HS-5 (cell line): ENCODE results near the gene DAPK3.
"Not testable (repeated sequence)": the region's sequence is repeated elsewhere in the genome, so short reads cannot be mapped to it uniquely, and the experiment has no call there.

Experiments used
- DNase-seq: peaks from one replicate; pipeline ENCODE4 v3.0.0-alpha.2; 2012; ENCODE audit warnings: low read depth

The DAPK3 gene

GRCh38 chr19:4005436-4005835 is 34.5 kb upstream of the DAPK3 start:
- not testable (repeated sequence) for DNase-seq

GRCh38 chr19:4000798-4001197 is 29.9 kb upstream of the DAPK3 start:
- DNase-seq, result not testable (repeated sequence)

- not testable (repeated sequence) for DNase-seq
Observed at GRCh38 chr19:3998667-3999412, 27.9 kb upstream of the DAPK3 start.

GRCh38 chr19:3995607-3996006 is 24.7 kb upstream of the DAPK3 start:
- no peak for DNase-seq

GRCh38 chr19:3990815-3991117 is 19.9 kb upstream of the DAPK3 start:
- DNase-seq, result no peak

- DNase-seq, result no peak
Observed at GRCh38 chr19:3987619-3988371, 16.9 kb upstream of the DAPK3 start.

GRCh38 chr19:3986260-3987041 is 15.6 kb upstream of the DAPK3 start:
- peak; percentile 71 for DNase-seq

- DNase-seq, result no peak
Observed at GRCh38 chr19:3985643-3986259, 14.9 kb upstream of the DAPK3 start.

- no peak for DNase-seq
Observed at GRCh38 chr19:3984908-3985642, 14.2 kb upstream of the DAPK3 start, which contains the start of gene EEF2. TSS of gene EEF2 (minus strand) at chr19:3985463. CDS start at chr19:3985380, 83 bp downstream.

- no peak for DNase-seq
Observed at GRCh38 chr19:3984584-3984907, 13.6 kb upstream of the DAPK3 start.

- DNase-seq, result no peak
Observed at GRCh38 chr19:3983936-3984583, 13.2 kb upstream of the DAPK3 start.

- no peak for DNase-seq
Observed at GRCh38 chr19:3983542-3983914, 12.6 kb upstream of the DAPK3 start.

GRCh38 chr19:3982701-3983541 is 12.0 kb upstream of the DAPK3 start:
- DNase-seq, result no peak

GRCh38 chr19:3981736-3982681 is 11.1 kb upstream of the DAPK3 start:
- DNase-seq, result no peak

- DNase-seq, result no peak
Observed at GRCh38 chr19:3981373-3981735, 10.5 kb upstream of the DAPK3 start.

- no peak for DNase-seq
Observed at GRCh38 chr19:3980353-3981251, 9.7 kb upstream of the DAPK3 start.

GRCh38 chr19:3979674-3980352 is 8.9 kb upstream of the DAPK3 start:
- no peak for DNase-seq

- no peak for DNase-seq
Observed at GRCh38 chr19:3979289-3979673, 8.4 kb upstream of the DAPK3 start.
